Measurements from ENCODE around the gene GSPT1.

Gene GSPT1

DNA sequence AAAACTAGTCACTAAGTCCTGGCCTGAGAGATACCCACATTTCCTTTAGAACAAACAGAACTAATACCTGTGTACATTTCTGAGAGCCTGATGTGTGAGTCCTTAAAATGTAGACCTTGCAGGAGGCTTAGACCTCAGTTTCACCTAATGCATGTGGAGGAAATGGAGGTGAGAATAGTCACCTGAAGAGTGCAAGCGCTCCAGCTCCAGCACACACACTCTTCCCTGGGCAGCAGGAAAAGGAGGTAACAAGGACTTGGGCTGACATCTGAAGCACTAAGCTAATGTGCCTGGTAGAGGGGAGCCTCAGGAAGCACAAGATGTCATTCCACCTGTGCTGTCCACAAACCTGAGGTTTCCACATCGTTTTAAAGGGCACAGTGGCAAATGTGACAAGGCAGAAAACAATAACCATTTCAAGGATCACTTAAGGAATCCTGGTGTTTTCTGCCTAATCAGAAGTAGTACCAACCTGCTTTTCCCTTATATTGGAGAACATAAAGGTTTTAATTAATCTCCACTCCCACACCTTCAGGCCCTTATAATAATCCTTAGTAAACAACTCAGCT, 47.3 kb downstream of the GSPT1 start:
- H3K36me3 ChIP-seq (ENCODE audit: insufficient read depth, low read length), result peaks cover 38% of the 10 kb centered on the region
- H3K27me3 ChIP-seq (ENCODE audit: insufficient read depth, low read length), result no peaks in the 10 kb centered on the region
- H3K9me3 ChIP-seq (ENCODE audit: low read length), result no peaks in the 10 kb centered on the region
- H3K4me3 ChIP-seq (ENCODE audit: low read length), result no peak overlapping the region
- H2AFZ ChIP-seq (ENCODE audit: low read depth, low read length), result no peak overlapping the region
- no peaks in the 10 kb centered on the region for H3K4me1 ChIP-seq (ENCODE audit: insufficient read depth, low read length)

DNA sequence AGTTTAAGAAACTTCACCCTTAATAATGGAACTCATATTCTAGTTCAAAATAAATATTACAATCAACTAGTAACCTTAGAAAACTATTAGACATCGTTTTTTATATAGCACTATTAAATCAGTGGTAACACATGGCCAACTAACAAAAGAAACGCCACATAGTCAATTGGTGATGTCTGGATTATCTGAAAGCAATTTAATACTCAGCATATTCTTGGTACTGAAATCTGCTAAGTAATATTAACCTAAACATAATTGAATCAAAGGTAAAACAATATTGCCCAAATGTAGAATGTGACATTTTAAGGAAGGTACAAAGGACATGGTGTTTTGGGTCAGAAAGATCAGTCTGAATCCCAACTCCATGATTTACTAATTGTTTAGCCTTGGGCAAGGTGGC, 53.3 kb downstream of the GSPT1 start:
- Histone ChIP-seq H3K9me3 (ENCODE audit: low read length) (no peaks in the 10 kb centered on the region), H3K27me3 (ENCODE audit: insufficient read depth, low read length) (no peaks in the 10 kb centered on the region), H3K36me3 (ENCODE audit: insufficient read depth, low read length) (no peaks in the 10 kb centered on the region), H3K4me3 (ENCODE audit: low read length) (no peak overlapping the region), H3K4me1 (ENCODE audit: insufficient read depth, low read length) (no peaks in the 10 kb centered on the region), H2AFZ (ENCODE audit: low read depth, low read length) (no peak overlapping the region)

DNA sequence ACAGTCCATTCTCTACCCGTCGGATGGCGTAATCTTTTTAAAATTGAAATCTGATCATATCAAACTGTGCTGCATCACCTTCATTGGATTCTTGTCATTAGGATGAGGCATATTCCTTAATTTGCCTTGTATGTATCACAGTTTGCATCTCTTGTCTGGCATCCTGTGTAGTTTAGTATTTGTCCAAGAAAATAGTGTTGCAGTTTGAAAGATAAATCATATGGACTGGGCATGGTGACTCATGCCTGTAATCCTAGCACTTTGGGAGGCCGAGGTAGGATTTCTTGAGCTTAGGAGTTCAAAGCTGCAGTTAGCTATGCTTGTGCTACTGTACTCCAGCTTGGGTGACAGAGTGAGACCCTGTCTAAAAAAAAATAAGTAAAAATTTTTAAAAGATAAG, 58.6 kb downstream of the GSPT1 start:
- Histone ChIP-seq H3K4me3 (ENCODE audit: low read length) (no peak overlapping the region), H3K4me1 (ENCODE audit: insufficient read depth, low read length) (peaks cover 6% of the 10 kb centered on the region), H3K36me3 (ENCODE audit: insufficient read depth, low read length) (peaks cover 7% of the 10 kb centered on the region), H3K27me3 (ENCODE audit: insufficient read depth, low read length) (no peaks in the 10 kb centered on the region), H3K9me3 (ENCODE audit: low read length) (no peaks in the 10 kb centered on the region), H2AFZ (ENCODE audit: low read depth, low read length) (no peak overlapping the region)

DNA sequence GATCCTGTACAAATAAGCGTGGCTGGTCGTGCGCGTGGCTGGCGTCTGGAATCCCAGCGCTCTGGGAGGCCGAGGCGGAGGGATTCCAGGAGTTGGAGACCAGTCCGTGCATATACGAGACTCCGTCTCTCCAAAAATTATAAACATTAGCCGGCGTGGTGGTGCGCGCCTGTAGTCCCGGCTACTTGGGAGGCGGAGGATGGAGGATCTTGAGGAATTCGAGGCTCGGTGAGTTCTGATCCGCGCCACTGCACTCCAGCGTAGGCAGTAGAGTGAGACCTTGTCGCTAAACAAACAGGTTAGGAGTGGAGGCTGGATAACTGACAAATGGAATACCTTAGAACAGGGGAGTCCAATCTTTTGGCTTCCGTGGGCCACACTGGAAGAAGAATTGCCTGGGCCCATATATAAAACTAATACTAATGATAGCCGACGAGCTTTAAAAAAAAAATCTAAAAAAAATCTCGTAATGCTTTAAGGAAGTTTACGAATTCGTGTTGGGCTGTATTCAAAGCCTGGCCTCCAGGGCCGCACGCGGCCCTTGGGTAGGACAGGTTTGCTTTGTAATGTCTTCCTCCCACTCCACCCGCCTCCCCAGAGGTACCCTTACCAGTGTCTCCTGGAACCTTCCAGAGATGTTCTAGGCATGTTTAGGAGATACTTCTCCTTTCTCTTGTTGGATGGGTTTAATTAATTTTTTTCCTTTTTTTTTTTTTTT, 63.5 kb downstream of the GSPT1 start:
- peak overlapping the region; percentile 78 for H2AFZ ChIP-seq (ENCODE audit: low read depth, low read length)
- H3K4me1 ChIP-seq (ENCODE audit: insufficient read depth, low read length), result peaks cover 17% of the 10 kb centered on the region
- H3K27me3 ChIP-seq (ENCODE audit: insufficient read depth, low read length), result no peaks in the 10 kb centered on the region
- no peaks in the 10 kb centered on the region for H3K9me3 ChIP-seq (ENCODE audit: low read length)
- H3K36me3 ChIP-seq (ENCODE audit: insufficient read depth, low read length), result peaks cover 33% of the 10 kb centered on the region
- H3K4me3 ChIP-seq (ENCODE audit: low read length), result peak overlapping the region; percentile 95

DNA sequence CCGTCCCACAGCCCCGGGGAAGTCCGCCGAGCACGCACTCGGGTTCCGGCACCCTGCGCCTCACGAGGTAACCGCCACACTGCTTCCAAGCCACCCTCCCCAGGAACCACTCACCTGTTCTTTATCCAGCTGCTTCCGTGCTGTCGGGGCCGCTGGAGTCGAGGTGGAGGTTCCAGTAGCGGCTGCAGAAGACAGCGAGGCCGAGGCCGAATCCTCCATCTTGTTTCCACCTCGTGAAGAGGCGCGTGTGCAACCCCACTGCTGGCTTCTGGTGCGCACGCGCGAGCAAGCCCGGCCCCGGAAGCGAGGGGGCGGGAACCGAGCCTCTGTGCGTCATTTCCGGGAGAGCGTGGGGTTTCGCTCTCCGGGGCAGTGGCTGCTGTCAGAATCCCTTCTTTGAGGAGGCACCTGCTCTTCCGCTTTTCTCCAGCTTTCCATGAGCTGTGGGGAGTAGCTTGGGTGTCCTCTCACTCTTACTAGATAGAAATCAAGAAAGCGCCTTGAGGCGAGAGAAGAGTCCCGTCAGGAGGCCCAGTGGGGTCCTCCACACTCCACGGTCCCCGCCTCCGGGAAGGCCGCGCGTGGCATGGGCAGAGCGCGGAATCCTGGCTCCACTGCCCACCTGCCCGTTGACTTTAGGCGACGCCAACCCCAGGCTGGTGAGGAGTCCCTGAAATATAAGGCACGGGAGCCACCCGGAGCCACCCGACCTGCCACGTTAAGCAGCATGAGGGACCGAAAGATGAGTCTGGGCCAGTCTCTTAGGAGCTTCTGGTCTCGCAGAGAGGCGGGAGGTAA, 64.3 kb downstream of the GSPT1 start, which contains the start of gene RSL1D1:
Gene RSL1D1, minus strand, starts transcription at position 249 of the 798 bp plus-strand sequence. Its CDS starts 30 bp downstream, at position 219.
- Histone ChIP-seq H3K4me1 (ENCODE audit: insufficient read depth, low read length) (peaks cover 17% of the 10 kb centered on the region), H3K27me3 (ENCODE audit: insufficient read depth, low read length) (no peaks in the 10 kb centered on the region), H3K36me3 (ENCODE audit: insufficient read depth, low read length) (peaks cover 41% of the 10 kb centered on the region), H3K4me3 (ENCODE audit: low read length) (peak within 1 kb of the TSS; percentile 95), H2AFZ (ENCODE audit: low read depth, low read length) (peak within 1 kb of the TSS; percentile 78), H3K9me3 (ENCODE audit: low read length) (no peaks in the 10 kb centered on the region)

DNA sequence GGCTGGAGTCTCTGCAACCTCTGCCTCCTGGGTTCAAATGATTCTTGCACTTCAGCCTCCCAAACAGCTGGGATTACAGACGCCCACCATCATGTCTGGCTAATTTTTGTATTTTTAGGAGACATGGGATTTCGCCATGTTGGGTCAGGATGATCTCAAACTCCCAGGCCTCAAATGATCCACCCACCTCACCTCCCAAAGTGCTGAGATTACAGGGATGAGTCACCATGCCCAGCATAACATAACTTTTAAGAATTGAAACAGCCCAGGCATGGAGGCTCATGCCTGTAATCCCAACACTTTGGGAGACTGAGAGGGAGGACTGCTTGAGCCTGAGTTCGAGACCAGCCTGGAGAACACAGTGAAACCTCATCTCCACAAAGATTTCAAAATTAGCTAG, 66.9 kb downstream of the GSPT1 start:
- Histone ChIP-seq H3K9me3 (ENCODE audit: low read length) (no peaks in the 10 kb centered on the region), H3K4me3 (ENCODE audit: low read length) (no peak overlapping the region), H3K27me3 (ENCODE audit: insufficient read depth, low read length) (no peaks in the 10 kb centered on the region), H3K36me3 (ENCODE audit: insufficient read depth, low read length) (peaks cover 58% of the 10 kb centered on the region), H2AFZ (ENCODE audit: low read depth, low read length) (no peak overlapping the region), H3K4me1 (ENCODE audit: insufficient read depth, low read length) (peaks cover 17% of the 10 kb centered on the region)

DNA sequence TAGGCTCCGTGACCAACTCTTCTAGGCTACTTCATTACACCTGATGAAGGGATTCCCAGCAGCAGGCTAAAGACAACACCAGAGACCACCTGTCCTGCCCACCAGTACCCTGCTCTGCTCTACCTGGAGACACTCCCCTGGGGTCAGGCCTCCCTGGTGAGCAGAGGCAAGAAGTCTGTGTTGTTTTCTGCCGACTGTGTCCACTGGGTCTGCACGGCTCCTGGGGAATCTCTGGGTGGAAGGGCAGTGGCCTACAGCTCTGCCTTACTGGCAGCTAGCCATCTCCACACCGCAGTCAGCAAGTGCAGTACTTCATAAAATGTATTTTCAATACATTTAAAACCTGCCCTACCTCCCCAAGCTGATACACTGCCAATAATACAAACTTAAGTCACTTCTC, 71.3 kb downstream of the GSPT1 start:
- Histone ChIP-seq H3K4me3 (ENCODE audit: low read length) (no peak overlapping the region), H2AFZ (ENCODE audit: low read depth, low read length) (no peak overlapping the region), H3K36me3 (ENCODE audit: insufficient read depth, low read length) (peaks cover 90% of the 10 kb centered on the region), H3K4me1 (ENCODE audit: insufficient read depth, low read length) (no peaks in the 10 kb centered on the region), H3K27me3 (ENCODE audit: insufficient read depth, low read length) (no peaks in the 10 kb centered on the region), H3K9me3 (ENCODE audit: low read length) (no peaks in the 10 kb centered on the region)

DNA sequence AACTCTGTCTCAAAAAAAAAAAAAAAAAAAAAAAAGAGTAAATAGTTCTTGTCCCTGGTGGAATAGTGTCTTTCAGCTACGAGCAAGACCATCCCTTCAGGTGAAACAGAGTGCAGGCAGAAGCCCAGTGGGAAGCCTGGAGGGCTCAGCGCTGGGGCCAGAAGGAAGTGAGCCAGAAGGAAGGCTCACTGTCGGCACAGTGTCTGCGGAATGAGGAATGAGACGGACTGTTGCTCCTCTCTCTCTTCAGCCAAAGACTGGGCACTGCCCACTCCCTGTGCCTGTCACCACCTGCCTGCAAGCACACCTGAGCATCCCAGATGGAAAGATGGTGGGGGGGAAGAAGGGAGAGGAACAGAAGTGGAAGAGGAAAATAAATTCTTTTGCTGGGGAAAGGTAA, 71.9 kb downstream of the GSPT1 start:
- H3K4me3 ChIP-seq (ENCODE audit: low read length), result no peak overlapping the region
- no peak overlapping the region for H2AFZ ChIP-seq (ENCODE audit: low read depth, low read length)
- H3K27me3 ChIP-seq (ENCODE audit: insufficient read depth, low read length), result no peaks in the 10 kb centered on the region
- H3K9me3 ChIP-seq (ENCODE audit: low read length), result no peaks in the 10 kb centered on the region
- peaks cover 89% of the 10 kb centered on the region for H3K36me3 ChIP-seq (ENCODE audit: insufficient read depth, low read length)
- H3K4me1 ChIP-seq (ENCODE audit: insufficient read depth, low read length), result no peaks in the 10 kb centered on the region

DNA sequence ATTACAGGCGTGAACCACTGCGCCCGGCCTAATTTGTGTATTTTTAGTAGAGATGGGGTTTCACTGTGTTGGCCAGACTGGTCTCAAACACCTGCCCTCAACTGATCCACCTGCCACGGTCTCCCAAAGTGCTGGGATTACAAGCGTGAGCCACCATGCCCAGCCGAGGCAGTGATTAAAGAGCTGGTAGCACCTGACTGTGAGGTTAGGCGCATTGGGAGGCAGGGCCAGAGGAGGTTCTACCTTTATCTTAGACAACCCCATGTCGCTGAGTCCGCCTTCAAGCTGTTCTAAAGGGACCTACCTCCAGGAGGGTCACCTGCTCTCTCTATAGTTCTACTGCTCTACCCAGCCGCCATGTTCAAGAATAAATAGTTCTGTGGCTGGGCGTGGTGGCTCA, 72.5 kb downstream of the GSPT1 start:
- H3K27me3 ChIP-seq (ENCODE audit: insufficient read depth, low read length), result no peaks in the 10 kb centered on the region
- peaks cover 87% of the 10 kb centered on the region for H3K36me3 ChIP-seq (ENCODE audit: insufficient read depth, low read length)
- no peak overlapping the region for H3K4me3 ChIP-seq (ENCODE audit: low read length)
- no peaks in the 10 kb centered on the region for H3K9me3 ChIP-seq (ENCODE audit: low read length)
- no peaks in the 10 kb centered on the region for H3K4me1 ChIP-seq (ENCODE audit: insufficient read depth, low read length)
- H2AFZ ChIP-seq (ENCODE audit: low read depth, low read length), result no peak overlapping the region

DNA sequence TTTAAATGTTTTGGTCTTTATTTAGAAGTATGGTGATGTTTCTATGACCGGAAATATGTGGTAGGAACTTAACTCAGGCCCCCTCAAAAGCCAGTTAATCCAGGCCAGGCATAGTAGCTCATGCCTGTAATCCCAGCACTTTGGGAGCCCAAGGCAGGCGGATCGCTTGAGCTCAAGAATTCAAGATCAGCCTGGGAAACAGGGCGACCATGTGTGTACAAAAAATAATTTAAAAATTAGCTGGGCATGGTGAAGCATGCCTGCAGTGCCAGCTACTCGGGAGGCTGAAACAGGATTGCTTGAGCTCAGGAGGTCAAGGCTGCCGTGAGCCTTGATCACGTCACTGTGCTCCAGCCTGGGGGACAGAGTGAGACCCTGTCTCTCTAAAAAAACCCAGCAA, 74.7 kb downstream of the GSPT1 start:
- H3K27me3 ChIP-seq (ENCODE audit: insufficient read depth, low read length), result no peaks in the 10 kb centered on the region
- no peaks in the 10 kb centered on the region for H3K4me1 ChIP-seq (ENCODE audit: insufficient read depth, low read length)
- H3K36me3 ChIP-seq (ENCODE audit: insufficient read depth, low read length), result peaks cover 87% of the 10 kb centered on the region
- no peak overlapping the region for H2AFZ ChIP-seq (ENCODE audit: low read depth, low read length)
- no peak overlapping the region for H3K4me3 ChIP-seq (ENCODE audit: low read length)
- no peaks in the 10 kb centered on the region for H3K9me3 ChIP-seq (ENCODE audit: low read length)

DNA sequence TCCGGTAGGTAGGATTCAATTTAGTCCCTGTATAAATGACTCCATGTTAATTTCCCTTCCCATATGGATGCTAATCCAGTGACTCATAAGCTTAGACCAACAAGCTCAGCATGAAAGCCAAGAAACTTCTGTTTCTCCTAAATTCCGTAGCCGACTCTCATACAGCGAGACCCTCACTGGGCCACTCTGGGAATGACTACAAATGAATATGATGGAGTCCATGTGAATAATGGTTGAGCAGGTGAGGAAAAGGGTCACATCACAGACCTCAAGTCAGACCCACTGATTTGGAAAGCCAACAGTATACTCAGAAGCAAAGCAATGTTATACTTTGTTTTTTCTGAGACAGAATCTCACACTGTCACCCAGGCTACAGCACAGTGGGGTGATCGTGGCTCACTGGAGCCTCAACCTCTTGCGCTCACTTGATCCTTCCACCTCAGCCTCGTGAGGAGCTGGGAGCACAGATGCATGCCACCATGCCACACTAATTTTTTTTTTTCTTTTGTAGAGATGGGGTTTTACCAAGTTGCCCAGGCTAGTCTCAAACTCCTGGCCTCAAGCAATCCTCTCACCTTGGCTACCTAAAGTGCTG, 79.0 kb downstream of the GSPT1 start:
- Histone ChIP-seq H3K36me3 (ENCODE audit: insufficient read depth, low read length) (peaks cover 52% of the 10 kb centered on the region), H3K27me3 (ENCODE audit: insufficient read depth, low read length) (no peaks in the 10 kb centered on the region), H3K4me3 (ENCODE audit: low read length) (no peak overlapping the region), H3K4me1 (ENCODE audit: insufficient read depth, low read length) (no peaks in the 10 kb centered on the region), H2AFZ (ENCODE audit: low read depth, low read length) (no peak overlapping the region), H3K9me3 (ENCODE audit: low read length) (no peaks in the 10 kb centered on the region)

DNA sequence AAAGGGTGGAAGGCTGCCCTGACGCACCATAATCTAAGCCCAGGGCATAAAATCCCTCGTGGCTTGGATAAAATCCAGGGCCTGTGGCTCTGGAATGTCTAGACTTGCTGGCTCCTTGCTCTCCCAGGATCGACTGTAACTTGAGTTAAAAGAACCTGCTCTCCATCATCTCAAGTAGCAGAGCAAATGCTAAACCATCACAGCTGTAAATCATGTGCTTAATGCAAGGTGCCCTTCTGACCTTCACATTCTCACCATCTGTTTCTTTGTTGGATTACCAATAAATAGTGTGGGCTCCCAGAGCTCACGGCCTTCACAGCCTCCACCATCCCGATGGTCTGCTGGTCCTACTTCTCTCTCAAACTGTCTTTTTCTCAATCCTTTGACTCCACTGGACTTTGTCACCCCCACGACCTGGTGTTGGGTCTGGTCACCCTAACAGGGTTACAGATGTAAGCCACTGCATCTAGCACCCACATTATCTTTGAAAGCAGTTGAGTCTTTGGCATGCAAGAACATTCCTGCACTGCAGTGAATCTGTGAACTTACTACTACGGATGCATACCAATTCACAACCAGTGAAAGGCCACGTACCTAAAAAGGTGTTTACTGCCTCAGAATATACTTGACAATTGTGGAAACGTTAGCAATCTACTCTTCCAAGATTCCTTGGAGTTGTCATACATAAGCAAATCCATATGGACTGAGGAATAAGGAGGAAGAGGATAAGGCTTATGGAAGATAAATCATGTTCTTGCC, 79.7 kb downstream of the GSPT1 start:
- H3K4me1 ChIP-seq (ENCODE audit: insufficient read depth, low read length), result no peaks in the 10 kb centered on the region
- H3K27me3 ChIP-seq (ENCODE audit: insufficient read depth, low read length), result no peaks in the 10 kb centered on the region
- H2AFZ ChIP-seq (ENCODE audit: low read depth, low read length), result no peak overlapping the region
- no peak overlapping the region for H3K4me3 ChIP-seq (ENCODE audit: low read length)
- peaks cover 45% of the 10 kb centered on the region for H3K36me3 ChIP-seq (ENCODE audit: insufficient read depth, low read length)
- H3K9me3 ChIP-seq (ENCODE audit: low read length), result no peaks in the 10 kb centered on the region

Measured in neuron (in vitro differentiated cells).